Stimulated activated CD8-positive, alpha-beta memory T cell treated with anti-CD3 and anti-CD28 coated beads, Interleukin-12 subunit alpha, Interleukin-12 subunit beta, amount 100 ng/mL, for 1 hour (primary cell): ENCODE results near the gene SEC22A.

ENCODE experiments used
- DNase-seq: peaks from one replicate; pipeline ENCODE4 v3.0.0-alpha.2; 2020; ENCODE audit warnings: low read depth

SEC22A gene

GRCh38 chr3:123289391-123290106 is 87.8 kb downstream of the SEC22A start:
- no peak for DNase-seq

GRCh38 chr3:123290107-123290930 is 88.6 kb downstream of the SEC22A start:
- DNase-seq: no peak

GRCh38 chr3:123290962-123291361 is 89.2 kb downstream of the SEC22A start:
- no peak for DNase-seq

- DNase-seq: no peak
These were observed 89.7 kb downstream of the SEC22A start for GRCh38 chr3:123291404-123291803.

GRCh38 chr3:123292321-123293310 is 90.9 kb downstream of the SEC22A start:
- DNase-seq: no peak

- no peak for DNase-seq
These were observed 92.7 kb downstream of the SEC22A start for GRCh38 chr3:123294296-123294938.

GRCh38 chr3:123295171-123295900 is 93.6 kb downstream of the SEC22A start:
- no peak for DNase-seq

GRCh38 chr3:123295901-123296250 is 94.1 kb downstream of the SEC22A start:
- DNase-seq: no peak

GRCh38 chr3:123296261-123296660 is 94.5 kb downstream of the SEC22A start:
- no peak for DNase-seq

- DNase-seq: no peak
These were observed 95.3 kb downstream of the SEC22A start for GRCh38 chr3:123296836-123297626.

- DNase-seq: no peak
These were observed 95.8 kb downstream of the SEC22A start for GRCh38 chr3:123297627-123297899.

GRCh38 chr3:123298903-123299302 is 97.2 kb downstream of the SEC22A start:
- no peak for DNase-seq

- no peak for DNase-seq
These were observed 97.8 kb downstream of the SEC22A start for GRCh38 chr3:123299581-123299980.

GRCh38 chr3:123300056-123300455 is 98.3 kb downstream of the SEC22A start:
- no peak for DNase-seq

GRCh38 chr3:123300583-123300982 is 98.8 kb downstream of the SEC22A start:
- DNase-seq: no peak

- DNase-seq: no peak
These were observed 99.8 kb downstream of the SEC22A start for GRCh38 chr3:123301331-123302184.

GRCh38 chr3:123302961-123303360 is 101.2 kb downstream of the SEC22A start:
- DNase-seq: no peak

GRCh38 chr3:123303976-123304560 is 102.3 kb downstream of the SEC22A start:
- DNase-seq: no peak

GRCh38 chr3:123305192-123305591 is 103.4 kb downstream of the SEC22A start:
- no peak for DNase-seq
